Eye (tissue), 1 donor: ENCODE measurements around the gene CFAP299.
"Not testable (repeated sequence)": the region's sequence is repeated elsewhere in the genome, so short reads cannot be mapped to it uniquely, and the experiment has no call there.

Source experiments
- DNase-seq: peaks from one replicate; pipeline ENCODE4 v3.0.0-alpha.2; 2015

The CFAP299 gene

DNA sequence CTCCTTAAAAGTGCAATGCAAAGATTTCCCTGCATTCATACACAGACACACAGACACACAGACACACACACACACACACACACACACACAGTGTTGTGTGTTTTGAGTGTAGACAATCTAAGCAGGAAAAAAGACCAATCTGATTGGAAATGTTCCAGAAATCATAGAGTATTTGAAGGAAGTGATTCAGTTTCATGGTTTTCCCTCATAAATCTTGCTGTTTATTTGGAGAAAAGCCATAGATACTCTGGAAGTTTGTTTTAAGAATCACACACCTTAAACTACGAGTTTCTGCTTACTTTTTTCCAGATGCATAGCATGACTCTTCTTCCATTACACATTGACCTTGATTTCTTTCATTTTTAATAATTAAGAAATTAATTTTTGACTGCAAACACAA lies 396.5 kb downstream of the CFAP299 start:
- no peak for DNase-seq

DNA sequence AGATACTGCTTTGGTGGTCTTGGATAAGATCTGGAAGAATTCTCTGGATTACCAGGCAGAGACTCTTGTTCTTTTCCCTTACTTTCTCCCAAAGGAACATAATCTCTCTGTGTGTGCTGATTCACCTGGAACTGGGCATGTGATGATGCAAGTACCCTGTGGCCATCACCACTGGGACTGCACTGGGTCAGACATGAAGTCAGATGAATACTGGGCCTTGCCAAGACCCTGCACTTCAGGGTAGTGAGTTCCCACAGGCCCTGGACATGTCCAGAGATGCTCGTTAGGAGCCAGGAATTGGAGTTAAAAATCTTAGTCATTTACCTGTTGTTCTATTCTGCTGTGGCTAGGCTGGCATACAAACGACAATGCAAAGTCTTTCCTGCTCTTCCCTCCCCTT lies 404.8 kb downstream of the CFAP299 start:
- DNase-seq = no peak

DNA sequence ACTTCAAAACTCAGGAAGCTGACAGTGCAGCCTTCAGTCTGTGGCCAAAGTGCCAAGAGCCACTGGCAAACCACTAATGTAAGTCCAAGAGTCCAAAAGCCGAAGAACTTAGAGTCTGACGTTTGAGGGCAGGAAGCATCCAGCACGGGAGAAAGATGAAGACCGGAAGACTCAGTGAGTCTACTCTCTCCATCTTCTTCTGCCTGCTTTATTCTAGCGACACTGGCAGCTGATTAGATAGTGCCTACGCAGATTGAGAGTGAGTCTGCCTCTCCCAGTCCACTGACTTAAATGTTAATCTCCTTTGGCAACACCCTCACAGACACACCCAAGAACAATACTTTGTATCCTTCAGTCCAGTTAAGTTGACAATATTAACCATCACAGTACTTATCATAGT lies 414.0 kb downstream of the CFAP299 start:
- DNase-seq = not testable (repeated sequence)

DNA sequence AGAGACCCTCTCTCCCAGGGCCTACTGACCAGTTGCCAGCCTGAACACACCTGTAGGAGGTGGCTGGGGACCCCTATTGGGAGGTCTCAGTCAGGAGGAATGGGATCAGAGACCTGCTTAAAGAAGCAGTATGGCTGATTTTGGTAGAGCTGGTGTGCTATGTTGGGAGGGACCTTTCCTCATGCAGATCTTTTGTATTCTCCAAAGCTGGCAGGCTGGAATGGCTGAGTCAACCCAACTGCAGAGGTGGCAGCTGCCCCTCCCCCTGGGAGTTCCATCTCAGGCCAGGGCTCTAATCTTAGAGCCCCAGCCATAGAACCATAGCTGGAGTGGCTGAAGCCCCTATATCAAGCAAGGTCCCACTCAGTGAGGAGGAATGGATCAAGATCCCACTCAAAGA lies 415.7 kb downstream of the CFAP299 start:
- no peak for DNase-seq

DNA sequence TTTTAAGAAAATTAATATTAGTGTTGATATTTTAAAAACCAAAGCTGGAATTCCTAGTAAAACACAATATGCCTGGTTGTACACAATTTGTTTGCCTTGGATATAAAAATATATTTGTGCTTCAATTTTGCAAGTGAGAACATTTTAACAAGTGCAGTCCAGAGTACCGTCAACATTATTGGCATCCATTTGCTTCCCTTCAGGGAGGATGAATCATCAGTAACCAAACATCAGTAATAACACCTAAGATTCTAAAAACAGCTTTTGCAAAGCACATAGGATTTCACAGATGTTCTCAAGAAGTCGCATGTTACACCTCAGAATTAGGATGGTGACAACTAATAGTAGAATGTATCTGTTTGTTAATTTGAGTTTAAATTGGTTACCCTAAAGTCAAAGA lies 432.4 kb downstream of the CFAP299 start:
- DNase-seq = no peak

DNA sequence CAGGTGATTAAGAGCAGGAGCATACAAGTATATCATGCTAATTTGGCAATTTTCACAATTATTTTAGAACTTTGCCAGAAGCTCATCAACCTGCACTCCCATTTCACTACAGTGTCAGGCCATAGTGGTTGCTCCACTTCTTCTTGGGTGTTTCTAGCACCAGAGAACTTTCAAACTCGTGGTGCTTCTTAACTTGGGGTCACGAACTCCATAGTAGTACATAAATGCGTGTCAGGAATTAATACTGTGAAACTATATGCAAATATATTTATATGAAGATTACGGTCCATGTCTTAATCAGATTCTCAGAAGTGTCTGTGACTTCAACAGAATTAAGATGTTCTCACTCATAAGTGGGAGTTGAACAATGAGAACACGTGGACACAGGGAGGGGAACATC lies 440.6 kb downstream of the CFAP299 start:
- DNase-seq = no peak

DNA sequence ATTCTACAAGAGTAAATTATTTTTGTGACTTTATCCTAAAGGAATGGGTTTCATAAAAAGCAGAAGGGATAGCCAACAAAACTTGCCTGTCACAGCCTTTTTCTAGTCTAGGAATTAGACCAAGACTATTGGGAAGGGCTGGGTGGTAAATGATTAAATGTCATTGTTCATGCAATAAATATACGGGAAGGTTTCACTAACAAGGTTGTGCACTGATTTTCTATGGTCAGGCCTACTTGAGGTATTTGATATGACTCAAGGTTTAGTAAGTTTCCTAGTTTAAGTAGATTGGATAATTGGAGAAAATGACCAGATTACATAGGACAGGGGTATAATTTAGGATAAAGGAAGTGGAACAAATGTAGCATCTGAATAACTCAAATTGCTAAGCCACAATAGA lies 445.9 kb downstream of the CFAP299 start:
- DNase-seq = no peak

DNA sequence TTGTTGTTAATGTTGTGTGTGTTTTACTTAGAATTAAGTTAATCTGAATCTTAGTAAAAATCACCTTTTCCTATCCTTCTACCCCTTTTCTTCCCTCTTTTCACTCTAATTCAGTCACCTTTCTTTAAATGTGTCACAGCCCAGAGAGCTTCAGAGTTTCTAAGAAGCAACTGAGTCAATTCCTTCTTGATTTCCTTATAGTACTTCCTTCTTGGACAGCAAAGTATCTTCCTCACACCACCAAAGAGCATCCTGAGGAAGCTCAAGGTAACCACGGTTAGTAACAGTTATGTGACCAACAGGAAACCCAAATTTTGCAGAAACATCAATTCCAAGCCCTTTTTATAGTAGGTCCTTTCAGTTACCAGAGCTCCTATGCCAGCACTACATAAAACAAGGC lies 451.8 kb downstream of the CFAP299 start:
- no peak for DNase-seq

DNA sequence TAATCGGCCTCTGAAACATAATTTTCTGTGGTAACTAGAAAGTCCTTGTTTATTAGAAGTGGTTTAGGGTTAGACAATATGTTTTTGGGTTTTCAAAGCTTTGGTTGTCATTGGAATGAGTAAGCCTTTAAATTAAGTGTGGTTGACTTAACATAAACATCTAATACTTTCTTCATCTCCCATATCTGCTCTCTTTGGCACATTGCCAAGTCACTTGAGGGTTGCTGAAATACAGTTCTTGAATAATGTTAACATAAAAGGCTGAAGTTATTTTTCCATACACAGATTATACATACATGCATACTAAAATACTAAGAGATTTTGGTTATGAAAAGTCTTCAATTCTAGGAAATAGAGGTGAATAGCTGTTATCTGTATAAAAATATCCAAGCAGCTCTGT lies 453.3 kb downstream of the CFAP299 start:
- peak; percentile 11 for DNase-seq

DNA sequence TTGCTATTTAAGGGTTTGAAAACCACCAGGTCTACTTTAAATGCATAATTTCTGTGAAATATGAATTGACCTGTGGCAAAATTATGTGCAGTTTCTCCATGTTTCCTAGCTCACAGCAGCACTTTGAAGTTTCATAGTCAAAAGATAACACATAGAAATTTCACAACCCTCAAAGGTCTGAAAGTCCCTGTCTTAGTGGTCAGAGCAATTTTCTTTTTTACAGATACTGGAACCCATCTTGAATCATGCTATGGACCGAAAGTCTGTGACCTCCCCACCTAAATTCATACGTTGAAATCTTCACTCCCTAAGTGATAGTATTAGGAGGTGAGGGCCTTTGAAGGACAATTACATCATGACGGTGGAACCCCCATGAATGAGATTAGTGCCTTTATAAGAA lies 454.6 kb downstream of the CFAP299 start:
- no peak for DNase-seq

DNA sequence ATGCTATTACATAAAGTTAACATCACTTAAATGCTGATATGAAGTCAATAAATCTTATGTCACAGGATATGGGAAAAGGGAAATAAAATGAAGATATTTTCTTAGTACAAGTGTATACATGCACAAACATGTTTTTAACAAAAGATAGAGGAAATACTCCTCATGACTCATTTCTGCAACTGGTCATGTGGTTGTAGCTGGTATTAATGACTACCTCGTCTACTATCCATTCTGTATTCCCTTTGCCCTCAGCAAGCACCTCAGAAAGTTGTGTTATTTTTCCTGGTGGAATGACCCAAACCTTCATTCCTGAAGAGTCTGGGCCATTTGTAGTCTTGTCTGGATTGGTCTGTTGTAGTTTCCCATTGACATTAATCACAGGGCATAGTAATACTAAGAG lies 458.1 kb downstream of the CFAP299 start:
- DNase-seq = not testable (repeated sequence)

DNA sequence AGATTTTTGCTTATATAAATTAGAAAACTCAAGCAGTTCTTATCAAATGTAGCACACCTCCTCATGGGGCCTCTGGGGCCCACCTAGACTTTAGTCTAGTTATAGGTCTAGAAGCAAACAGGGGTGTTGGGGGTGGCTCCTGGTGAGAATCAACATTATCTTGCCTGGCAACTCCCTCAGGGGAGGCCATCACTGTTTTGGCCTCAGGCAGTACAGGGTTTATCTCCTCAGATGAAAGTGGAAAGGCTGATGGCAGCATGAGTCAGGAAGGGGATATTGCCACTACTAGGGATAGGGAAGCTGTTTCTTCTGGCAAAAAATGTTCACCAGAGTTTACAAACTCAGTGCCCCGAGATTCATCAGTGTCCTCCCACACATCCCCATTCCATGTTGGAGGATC lies 462.6 kb downstream of the CFAP299 start:
- DNase-seq = no peak

DNA sequence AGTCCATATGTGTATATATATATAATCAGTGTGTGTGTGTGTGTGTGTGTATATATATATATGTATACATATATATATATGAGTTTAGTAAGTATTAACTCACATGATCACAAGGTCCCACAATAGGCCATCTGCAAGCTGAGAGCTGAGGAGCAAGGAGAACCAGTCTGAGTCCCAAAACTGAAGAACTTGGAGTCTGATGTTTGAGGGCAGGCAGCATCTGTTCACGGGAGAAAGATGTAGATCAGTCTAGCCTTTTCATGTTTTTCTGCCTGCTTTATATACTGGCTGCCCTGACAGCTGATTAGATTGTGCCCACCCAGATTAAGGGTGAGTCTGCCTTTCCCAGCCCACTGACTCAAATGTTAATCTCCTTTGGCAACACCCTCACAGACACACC lies 465.2 kb downstream of the CFAP299 start:
- DNase-seq = peak; percentile 41

DNA sequence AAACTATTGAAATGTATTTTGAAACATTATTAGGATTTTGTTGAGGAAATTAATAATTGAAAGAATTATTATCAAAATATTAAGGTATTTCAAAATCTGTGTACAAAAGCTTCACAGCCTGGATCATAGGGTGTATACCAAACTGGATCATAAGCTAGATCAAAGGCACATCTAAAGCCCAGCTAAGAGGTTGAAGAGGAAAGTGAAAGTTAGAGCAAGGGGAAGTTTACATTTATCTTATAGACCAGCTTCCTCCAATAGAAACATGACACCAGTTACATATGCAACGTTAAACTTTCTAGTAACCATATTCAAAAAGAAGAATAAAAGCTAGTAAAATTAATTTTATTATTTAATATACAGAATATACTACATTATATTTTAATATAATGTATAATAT lies 467.8 kb downstream of the CFAP299 start:
- no peak for DNase-seq

DNA sequence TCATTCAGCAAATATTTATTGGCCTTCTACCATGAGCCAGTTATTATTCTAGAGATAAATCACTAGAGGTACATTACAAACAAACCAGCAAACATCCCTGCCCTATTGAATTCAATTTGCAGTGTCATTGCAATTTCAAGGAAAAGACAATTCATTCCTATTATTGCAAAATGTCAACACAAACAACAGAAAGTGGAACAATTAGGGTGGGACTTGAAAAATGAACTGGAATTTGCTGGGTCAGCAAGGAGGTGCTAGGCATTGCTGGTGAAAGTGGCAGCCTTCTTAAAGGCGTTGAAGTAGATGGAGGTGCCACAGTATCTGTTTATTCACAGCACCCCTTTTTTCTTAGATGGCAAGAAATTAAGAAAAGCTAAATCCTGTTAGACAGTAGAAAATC lies 470.9 kb downstream of the CFAP299 start:
- no peak for DNase-seq

DNA sequence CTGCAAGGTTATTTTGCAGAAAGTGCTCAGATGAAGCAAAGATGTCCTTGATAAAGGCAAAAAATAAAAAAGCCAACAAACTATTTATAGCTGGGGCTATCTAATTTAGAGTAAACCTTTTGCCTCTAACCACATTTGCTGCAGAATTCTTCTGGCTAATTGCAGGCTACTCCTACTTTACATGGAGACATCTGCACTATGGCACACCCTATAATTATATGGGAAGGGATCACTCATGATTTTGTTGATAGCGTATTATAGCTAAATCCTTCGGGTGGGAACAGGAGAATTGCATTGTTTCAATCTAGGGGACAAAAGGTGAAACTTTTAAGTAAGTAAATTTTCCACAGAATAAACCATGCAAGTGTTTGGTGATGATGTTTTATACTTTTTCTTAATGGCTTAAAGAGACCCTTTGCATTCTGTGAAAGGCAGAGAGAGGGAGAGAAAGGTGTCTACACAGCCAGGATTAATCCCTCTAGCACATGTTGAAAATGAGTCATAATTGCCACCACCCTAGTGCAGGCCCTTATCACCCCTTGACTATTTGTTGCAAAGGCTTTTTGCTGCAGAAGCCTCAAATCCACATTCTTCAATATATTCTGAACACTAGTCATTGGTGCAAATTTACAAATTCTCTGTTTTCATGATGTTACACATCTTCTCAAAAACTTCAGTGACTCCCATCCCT lies 473.7 kb downstream of the CFAP299 start:
- DNase-seq = no peak

DNA sequence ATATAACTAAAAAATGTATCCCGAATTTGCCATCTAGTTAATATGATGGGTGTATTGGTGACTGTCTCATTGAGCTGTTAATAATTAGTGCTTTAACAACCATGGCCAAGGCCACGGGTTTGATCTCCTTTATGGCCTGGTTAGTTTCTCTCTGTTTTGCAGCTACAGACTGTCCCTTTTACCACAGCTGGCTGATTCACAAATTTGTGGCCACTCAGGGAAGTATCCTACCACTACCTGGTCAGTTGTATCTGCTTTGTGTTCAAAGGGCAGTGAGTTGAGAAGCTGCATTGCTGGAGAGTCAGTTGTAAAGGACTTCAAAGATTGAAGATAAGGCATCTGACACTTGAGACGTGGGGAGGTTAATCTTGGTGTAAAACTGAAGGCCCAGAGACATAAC lies 475.9 kb downstream of the CFAP299 start:
- no peak for DNase-seq

DNA sequence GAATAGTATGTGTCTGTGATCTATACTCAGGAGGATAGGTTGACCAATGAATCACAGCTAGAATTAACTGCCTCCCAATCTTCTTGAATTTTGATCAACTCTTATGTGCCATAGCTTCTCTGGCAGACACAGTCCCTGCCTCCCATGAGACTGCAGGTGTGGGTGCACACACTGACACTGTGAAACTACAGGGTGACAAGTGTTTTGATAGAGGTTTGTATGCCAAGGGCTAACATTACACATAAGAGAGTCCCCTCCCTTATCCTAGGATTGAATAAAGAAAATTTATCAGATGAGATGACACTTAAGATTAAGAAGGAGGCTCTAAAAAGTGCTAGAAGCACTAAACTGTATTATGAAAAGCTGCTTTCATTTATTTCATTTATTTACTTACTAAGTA lies 476.6 kb downstream of the CFAP299 start:
- DNase-seq = no peak

DNA sequence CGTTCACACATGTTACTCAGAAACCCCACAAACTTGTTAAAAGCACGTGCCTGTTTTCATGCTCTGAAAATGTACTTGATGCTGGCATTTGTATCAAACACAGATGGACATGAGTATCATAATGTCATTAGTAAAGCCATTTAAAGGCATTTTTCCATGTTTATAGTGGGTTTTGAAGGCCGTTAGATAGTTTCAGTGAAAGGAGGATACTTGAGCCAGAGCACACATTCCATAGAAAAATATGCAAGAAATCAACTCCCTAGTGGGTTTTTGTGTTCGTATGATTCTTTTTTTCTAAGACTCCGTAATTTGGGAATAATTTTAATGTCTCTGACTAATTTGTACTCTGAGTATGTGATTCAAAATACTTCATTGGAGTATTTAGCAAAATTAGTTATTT lies 478.7 kb downstream of the CFAP299 start:
- DNase-seq = no peak

DNA sequence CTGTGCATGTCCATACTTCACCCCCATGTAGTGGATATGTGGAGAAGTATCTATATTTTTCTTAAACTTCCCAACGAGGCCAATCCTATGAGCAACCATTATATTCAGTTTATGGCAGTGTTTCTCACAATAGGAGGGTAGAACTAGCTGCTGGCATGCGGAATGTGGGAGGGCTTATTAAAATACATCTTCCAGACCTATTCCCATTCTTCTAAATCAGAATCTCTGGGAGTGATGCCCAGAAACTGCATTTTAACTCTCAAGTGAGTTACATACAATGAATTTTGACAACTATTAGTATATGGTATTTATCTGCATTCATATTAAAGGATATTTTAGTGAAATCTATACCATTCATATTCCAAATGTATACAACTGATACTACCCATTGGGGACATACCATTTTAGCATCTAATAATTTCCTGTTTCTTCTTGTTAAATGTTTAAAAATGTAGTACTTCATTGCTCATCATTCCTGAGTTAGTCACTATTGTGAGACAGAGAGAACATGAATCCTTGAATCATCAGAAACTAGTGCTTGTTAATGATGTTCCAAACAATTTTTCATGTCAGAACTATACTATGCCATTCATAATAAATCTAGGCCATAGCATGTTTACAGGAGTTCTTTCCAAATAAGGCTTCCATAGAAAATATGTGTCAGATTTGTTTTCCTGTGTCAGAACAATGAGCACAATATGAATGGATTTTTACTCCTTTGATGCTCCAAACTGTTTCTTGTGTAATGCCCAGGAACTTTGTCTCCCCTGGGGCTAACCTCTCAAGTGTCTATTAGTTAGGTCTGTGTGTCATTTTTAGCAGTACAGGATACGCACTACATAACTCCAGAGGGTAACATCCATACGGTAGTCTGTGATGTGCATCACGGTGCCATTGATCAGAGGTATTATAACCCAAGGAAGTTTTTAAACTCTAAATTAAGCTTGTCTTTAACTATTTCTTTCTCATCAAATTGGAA lies 496.1 kb downstream of the CFAP299 start:
- DNase-seq = no peak

DNA sequence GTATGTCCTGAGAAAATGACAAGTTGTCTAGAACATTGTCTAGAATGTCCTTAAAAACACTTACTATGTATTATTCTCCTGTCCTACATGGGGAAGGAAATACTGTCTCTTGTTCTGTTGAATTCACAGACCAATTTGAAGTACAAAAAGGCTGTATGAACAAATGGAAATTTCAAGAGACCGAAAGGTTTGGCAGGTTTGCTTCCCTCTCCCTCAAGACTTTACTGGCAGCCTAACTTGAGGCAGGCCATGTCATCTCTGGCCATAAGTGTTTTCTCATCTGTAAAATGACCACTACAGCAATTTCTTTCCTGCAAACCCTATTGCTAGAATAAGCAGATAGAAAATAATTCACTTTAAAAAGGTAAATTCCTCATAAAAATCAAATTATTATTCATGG lies 503.8 kb downstream of the CFAP299 start:
- DNase-seq = no peak

DNA sequence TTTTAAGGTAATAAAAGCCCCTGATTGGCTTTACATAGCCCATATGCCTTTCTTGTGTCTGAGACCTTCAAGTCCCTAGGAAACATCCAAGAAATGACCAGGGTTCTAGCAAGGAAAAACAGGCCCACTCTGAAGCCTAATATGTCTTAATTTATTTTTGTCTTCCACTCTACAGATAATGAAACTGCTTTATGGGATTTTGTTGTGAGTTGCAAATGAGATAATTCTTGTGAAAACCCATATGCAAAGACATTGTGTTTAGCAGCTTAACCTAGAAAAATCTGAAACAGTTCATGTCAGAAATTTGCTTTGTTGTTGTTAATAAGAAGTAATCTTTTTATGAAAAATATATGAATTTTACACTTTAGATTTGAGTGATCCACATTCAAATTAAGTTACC lies 504.3 kb downstream of the CFAP299 start:
- no peak for DNase-seq

DNA sequence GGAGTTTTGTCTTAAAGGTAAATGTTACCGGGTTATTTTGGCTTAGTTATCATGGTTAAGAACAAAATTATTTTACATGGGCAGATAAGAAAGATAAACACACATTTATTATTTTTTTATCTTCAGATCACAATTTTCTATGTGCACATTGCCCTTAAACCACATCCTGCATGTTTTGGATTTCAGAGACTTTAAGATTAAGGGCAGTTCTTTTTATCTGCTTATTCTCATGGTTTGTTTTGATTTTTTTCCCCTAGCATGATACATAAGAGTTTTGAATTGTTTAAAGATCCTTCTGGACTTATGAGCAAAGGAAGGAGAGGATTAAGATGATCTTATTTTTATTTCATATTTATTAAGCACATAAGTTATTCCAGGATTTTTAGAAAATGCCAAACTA lies 504.9 kb downstream of the CFAP299 start:
- no peak for DNase-seq

DNA sequence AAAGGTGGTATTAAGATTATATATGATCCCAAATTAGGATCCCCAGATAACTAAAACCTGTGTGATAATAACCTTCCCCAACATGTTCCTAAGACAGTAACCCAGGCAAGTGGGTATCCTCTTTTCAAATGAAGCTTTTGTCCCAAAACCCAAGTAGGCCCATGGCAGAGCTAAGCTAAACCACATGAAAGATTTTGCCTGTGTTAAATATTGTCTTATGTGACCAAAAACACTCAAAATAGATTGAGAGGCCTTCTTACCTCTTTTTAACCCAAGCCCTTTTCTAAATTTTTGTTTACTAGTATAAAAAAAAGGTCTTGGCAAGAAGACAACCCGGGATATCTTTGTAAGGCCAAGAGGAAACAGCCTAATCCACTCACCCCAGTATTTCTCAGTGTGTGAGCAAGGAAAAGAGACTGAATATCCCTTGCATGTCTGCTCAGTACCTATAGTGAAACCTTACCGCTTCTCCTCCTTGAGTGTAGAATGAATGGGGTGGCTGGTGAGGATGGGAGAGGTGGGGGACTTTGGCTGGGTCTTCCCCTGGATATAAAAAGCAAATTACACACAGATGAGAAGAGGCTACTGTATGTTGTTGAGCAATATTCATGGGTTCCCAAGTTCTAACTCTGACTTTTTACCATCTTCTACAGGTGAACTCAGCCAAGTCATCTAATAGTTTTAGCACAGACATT lies 506.2 kb downstream of the CFAP299 start:
- DNase-seq = no peak
